H1 (cell line): ENCODE results near the gene TAOK1.

ENCODE experiments used
- EP300 ChIP-seq, 2 experiments: IDR thresholded peaks; 1 replicate in 1 of 2; 2 replicates in 1 of 2; pipeline ENCODE4 v1.6.1; 2011 to 2012; ENCODE audit warnings: low read depth in 2 of 2, low read length in 2 of 2, mild to moderate bottlenecking in 2 of 2, borderline replicate concordance in 1 of 2, inconsistent platforms in 1 of 2, moderate library complexity in 1 of 2
- HDAC6 ChIP-seq: IDR thresholded peaks from one replicate; pipeline ENCODE4 v1.7.1; 2012; ENCODE audit warnings: low read depth, mild to moderate bottlenecking, inconsistent platforms, low read length, moderate library complexity
- SIN3A ChIP-seq, 2 experiments: IDR thresholded peaks in 1 of 2; conservative IDR thresholded peaks in 1 of 2; 2 replicates each; pipeline ENCODE4 v1.6.1; 2011 to 2012; ENCODE audit warnings: low read length in 2 of 2, improper control_type of control experiment in 1 of 2, low read depth in 1 of 2, mild to moderate bottlenecking in 1 of 2
- SP2 ChIP-seq: IDR thresholded peaks from 2 replicates; pipeline ENCODE4 v1.6.1; 2012; ENCODE audit warnings: mild to moderate bottlenecking, low read length, inconsistent platforms
- TF ChIP-seq, protein P1 (sequence below), 3 experiments: IDR thresholded peaks; 1 replicate in 2 of 3; 2 replicates in 1 of 3; pipeline versions ENCODE4 v1.5.1 to v1.6.1; 2011; ENCODE audit warnings: low read length in 3 of 3, mild to moderate bottlenecking in 3 of 3, inconsistent platforms in 2 of 3, low read depth in 1 of 3, moderate library complexity in 1 of 3; ENCODE audit not compliant: insufficient read depth in 1 of 3; ENCODE audit errors: control extremely low read depth in 1 of 3
- TF ChIP-seq, protein P2 (sequence below): IDR thresholded peaks from 2 replicates; pipeline ENCODE4 v1.6.1; 2012; ENCODE audit warnings: low read length, inconsistent platforms

- TF ChIP-seq, protein P1, sequence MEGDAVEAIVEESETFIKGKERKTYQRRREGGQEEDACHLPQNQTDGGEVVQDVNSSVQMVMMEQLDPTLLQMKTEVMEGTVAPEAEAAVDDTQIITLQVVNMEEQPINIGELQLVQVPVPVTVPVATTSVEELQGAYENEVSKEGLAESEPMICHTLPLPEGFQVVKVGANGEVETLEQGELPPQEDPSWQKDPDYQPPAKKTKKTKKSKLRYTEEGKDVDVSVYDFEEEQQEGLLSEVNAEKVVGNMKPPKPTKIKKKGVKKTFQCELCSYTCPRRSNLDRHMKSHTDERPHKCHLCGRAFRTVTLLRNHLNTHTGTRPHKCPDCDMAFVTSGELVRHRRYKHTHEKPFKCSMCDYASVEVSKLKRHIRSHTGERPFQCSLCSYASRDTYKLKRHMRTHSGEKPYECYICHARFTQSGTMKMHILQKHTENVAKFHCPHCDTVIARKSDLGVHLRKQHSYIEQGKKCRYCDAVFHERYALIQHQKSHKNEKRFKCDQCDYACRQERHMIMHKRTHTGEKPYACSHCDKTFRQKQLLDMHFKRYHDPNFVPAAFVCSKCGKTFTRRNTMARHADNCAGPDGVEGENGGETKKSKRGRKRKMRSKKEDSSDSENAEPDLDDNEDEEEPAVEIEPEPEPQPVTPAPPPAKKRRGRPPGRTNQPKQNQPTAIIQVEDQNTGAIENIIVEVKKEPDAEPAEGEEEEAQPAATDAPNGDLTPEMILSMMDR (IDR thresholded peaks at IDR 0.05; ENCODE audit: control extremely low read depth in 1 of 3, insufficient read depth in 1 of 3, low read depth in 1 of 3, low read length in 3 of 3), result no peak
- TF ChIP-seq SP2 (no peak), EP300 (IDR thresholded peaks at IDR 0.05; ENCODE audit: borderline replicate concordance in 1 of 2, low read depth in 2 of 2, low read length in 2 of 2) (no peak), HDAC6 (no peak), SIN3A (conservative IDR thresholded peaks at IDR 0.05 in 1 of 2, IDR thresholded peaks at IDR 0.05 in 1 of 2; ENCODE audit: low read depth in 1 of 2, low read length in 2 of 2) (no peak)
- TF ChIP-seq, protein P2, sequence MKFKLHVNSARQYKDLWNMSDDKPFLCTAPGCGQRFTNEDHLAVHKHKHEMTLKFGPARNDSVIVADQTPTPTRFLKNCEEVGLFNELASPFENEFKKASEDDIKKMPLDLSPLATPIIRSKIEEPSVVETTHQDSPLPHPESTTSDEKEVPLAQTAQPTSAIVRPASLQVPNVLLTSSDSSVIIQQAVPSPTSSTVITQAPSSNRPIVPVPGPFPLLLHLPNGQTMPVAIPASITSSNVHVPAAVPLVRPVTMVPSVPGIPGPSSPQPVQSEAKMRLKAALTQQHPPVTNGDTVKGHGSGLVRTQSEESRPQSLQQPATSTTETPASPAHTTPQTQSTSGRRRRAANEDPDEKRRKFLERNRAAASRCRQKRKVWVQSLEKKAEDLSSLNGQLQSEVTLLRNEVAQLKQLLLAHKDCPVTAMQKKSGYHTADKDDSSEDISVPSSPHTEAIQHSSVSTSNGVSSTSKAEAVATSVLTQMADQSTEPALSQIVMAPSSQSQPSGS, result no peak
Observed at GRCh38 chr17:29546830-29547229, 156.7 kb downstream of the TAOK1 start.
